Stimulated activated CD8-positive, alpha-beta memory T cell treated with anti-CD3 and anti-CD28 coated beads, Interleukin-2, amount 100 ng/mL, for 1 hour (primary cell): ENCODE results near the gene TRMU.
"Not testable (repeated sequence)": the region's sequence is repeated elsewhere in the genome, so short reads cannot be mapped to it uniquely, and the experiment has no call there.

ENCODE experiments used
- DNase-seq, 2 donors: peaks; one replicate each; pipeline ENCODE4 v3.0.0-alpha.2; 2020; ENCODE audit warnings: low read depth in 2 of 2

TRMU gene

DNA sequence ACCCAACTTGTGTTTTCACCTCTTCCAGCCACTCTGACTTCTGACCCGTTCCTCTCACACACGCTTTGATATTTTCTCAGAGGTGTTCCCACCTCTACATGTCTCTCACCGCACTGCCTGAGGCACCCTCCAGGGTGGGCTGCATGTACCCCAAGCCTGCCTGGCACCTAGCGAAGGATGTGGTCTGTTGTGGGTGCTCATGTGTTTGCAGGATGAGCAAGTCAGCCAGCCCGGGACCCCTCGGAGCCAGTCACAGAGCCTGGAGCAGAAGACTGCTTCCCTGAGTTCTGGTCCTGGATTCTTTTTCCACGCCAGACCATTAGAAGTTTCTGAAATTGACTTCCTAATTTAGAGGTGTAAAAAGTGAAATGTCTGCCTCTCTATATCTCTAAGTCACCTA, 35.0 kb upstream of the TRMU start:
- no peak for DNase-seq

DNA sequence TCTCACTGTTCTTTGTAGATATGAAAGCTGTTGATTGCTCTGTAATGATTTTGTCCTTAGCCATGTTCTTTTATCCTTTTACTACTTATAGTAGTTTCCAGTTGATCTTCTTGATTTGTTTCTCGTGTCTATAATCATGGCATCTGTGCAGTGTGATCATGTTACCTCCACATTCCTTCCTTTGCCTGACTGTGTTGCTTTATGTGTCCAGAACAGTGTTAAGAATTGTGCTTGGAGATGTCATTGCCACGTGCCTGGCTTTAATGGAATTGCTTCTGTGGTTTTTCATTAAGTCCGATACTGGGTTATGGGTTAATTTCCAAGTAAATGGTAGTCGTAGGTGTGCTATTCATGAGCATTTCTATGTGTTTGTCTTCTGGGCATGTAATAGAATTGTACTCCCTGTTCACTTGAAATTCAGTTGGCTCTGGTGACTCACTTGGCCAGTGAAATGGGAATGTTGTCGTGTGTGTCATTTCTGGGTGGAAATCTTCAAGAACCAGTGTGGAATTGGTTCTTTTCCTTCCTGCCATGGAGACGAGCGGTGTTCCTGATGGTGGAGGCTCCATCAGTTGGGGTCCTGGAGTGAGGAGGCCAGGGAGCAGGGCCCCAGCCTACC, 32.1 kb upstream of the TRMU start:
- DNase-seq = no peak

DNA sequence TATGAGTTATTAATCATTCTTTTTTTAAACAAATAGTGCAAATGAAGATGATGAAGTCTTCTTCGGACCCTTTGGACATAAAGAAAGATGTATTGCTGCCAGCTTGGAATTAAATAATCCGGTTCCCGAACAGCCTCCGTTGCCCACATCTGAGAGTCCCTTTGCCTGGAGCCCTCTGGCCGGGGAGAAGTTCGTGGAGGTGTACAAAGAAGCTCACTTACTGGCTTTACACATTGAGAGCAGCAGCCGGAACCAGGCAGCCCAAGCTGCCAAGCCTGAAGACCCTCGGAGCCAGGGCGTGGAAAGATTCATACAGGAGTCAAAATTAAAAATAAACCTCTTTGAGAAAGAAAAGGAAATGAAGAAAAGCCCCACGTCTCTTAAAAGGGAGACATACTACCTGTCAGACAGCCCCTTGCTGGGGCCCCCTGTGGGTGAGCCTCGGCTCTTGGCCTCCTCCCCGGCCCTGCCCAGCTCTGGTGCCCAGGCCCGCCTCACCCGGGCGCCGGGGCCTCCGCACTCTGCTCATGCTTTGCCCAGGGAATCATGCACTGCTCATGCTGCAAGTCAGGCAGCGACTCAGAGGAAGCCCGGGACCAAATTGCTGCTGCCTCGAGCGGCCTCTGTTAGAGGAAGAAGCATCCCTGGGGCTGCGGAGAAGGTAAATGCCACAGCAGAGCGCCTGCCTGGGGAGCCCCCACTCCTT, 27.1 kb upstream of the TRMU start:
- no peak for DNase-seq

DNA sequence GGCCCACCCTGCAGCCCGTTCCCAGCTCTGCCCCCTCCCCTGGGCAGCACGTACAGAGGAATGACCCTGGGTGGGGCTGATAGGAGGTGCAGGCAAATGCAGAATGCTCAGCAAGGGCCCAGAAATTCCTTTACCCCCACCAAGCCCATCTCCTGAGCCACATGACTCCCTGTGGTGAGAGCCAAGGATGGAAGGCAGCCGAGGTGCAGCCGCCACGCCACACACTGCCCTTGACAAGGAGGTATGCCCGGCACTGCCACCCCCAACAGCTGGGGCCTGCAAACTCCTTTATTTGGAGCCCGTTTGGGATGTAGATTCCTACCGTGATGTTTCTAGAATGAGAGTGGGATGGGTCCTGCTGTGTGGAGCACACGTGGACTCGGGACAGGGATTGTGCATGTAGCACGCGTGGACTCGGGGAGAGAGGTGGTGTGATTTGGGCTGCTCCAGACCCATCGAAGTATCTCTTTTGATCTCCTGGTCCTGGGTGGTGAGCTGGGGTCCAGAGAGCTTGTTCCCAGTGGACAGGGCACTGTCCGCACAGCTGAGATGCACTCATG, 25.9 kb upstream of the TRMU start:
- no peak for DNase-seq

DNA sequence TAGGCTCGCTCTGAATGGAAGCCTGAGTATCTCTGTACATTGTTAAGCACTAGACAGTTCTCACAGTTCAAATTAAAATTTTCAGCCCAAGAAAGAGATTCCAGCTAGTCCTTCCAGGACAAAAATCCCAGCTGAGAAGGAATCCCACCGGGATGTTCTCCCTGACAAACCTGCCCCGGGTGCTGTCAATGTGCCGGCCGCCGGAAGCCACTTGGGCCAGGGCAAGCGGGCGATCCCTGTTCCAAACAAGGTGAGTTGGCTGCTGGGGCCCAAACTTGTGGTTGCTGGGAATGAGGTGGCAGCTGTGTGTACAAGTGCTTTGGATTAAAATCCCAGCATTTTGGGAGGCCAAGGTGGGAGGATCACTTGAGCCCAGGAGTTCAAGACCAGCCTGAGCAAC, 23.5 kb upstream of the TRMU start:
- DNase-seq = no peak

DNA sequence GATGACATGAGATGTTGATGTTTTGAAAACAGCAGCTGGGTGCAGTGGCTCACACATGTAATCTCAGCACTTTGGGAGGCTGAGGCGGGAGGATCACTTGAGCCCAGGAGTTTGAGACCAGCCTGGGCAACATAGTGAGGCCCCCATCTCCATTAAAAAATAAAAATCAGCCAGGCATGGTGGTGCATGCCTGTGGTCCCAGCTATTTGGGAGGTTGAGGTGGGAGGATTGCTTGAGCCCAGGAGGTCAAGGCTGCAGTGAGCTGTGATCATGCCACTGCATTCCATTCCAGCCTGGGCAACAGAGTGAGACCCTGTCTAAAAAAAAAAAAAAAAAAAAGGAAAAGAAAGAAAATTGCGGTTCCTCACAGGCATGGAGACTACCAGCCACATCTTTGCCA, 22.7 kb upstream of the TRMU start:
- DNase-seq = not testable (repeated sequence)

DNA sequence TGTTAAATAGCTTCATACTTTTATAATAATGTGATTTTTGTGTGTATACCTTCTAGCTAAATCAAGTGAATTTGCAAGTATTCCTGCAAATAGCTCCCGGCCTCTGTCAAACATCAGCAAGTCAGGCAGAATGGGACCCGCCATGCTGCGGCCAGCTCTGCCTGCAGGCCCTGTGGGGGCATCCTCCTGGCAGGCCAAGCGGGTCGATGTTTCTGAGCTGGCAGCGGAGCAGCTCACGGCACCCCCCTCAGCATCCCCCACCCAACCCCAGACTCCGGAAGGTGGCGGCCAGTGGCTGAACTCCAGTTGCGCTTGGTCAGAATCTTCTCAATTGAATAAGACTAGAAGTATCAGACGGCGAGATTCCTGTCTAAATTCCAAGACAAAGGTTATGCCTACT, 19.5 kb upstream of the TRMU start:
- no peak for DNase-seq

DNA sequence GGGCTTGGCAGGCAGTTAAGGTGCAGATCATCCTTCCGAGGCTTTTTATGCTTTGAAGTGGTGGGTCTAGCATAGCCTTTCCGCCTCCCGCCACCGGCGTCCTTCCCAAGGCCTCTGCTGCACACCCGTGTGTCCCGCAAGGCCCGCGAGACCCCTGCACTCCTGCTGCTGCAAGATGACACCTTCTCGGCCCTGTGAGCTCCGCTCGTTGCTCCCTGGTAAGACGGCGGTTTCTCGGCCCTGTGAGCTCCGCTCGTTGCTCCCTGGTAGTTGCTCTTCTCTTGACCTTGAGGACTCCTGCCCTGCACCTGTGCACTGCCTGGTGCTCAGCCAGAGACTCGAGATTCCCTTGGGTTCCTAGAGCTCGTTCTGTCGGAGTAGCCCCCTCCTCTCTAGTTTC, 17.9 kb upstream of the TRMU start:
- no peak for DNase-seq

DNA sequence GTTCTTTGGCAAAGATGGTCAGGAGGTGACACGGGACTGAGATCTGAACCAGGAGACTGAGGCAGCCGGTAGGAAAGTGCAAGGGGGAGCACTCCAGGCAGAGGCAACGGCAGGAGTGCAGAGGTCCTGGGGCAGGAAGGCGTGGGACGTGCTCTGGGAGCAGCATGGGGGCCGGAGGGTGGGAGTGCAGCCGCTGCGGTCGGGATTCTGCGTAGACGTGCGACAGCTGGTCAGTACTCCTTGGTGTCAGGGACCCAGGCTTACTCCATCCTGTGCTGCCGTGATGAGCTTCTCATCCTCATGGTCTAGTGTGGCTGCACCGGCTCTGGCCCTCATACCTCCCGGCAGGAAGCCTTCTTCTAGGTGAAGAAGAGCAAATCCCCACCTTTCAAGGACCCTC, 16.9 kb upstream of the TRMU start:
- DNase-seq = no peak

DNA sequence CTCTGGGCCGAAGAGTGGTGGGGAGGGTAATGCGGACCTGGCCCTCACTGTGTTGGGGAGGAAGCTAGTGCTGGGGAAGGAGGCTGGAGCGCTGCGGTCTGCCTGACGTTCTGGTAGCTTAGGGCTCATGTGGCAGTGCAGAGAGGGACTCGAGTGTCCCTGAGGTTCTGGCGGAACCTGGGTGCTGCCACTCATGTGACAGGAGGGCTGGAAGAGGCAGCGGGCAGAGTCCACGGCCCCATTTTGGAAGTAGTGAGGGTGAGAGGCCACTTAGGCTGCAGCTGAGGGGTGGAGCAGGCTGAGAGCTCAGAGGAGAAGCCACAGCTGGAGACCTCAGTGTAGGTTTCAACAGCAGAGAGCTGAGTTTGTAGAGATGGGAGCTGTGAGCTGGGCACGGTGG, 16.2 kb upstream of the TRMU start:
- DNase-seq = no peak

DNA sequence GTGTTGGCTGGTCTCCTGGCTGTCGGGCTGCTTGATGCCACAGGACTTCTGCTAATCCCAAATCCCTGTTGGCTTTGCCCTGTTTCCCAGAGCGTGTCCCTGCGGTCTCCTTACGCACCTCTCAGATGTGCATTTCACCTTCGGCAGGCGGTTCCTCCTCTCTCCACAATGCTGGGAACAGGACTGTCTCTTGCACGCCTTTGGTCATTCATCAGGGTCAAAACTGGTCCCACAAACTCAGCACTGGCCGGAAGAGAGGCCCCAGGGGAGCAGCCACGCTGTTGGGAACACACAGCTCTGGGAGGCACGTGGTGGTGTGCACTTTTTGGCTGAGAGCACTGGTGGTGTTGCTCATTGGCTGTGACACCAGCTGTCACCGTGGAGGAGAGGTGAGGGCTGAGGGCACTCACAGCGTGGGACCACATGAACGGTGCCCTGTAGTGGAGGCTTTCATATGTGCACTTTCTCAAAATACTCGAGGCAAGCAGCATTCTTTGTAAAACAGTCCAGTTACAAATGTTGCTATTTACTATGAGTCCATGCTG, 15.3 kb upstream of the TRMU start:
- DNase-seq = no peak

DNA sequence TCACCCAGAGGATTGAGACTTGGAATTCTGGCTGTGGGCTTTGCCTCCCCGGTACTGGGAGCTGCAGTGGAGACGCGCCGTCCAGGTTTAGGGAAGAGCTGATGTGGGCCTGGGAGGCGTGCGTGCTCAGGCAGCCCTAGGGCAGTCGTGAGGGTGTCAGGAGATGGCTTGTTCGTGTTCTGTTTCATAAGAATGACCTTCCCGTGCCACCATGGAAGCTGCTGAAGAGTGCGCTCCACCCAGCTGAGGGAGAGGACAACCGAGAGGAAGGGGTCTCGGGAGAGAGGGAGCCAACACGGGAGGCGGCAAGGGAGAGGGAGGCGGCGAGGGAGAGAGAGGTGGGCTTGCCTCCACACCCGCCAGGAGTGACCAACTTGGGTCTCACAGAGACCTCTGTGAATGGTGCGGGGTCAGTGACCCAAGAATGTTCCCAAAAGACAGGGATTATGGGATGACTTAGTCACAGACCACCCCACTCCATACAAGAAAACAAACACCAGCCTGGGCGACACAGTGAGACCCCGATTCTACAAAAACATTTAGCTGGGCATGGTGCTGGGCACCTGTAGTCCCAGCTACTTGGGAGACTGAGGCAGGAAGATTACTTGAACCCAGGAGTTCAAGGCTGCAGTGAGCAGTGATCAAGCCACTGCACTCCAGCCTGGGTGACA, 14.7 kb upstream of the TRMU start:
- DNase-seq = no peak

DNA sequence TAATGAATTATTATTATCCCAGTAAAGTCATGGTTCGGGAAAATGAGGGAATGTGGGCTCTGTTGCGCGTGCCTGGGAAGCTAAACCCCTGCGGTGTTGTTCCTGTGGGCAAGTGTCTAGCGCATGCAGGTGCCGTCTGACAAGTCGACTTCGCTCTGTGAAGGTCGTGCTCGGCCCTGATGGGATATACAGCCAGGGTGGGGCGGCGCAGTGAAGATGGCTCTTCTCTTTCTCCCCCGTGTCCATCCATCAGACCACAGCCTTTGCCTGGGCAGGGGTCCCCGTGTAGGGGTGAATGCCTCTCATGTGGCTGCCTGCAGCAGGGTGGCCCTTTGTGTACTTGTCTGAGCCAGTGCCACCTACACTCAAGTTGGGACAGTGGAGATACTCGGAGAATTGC, 12.8 kb upstream of the TRMU start:
- DNase-seq = no peak

DNA sequence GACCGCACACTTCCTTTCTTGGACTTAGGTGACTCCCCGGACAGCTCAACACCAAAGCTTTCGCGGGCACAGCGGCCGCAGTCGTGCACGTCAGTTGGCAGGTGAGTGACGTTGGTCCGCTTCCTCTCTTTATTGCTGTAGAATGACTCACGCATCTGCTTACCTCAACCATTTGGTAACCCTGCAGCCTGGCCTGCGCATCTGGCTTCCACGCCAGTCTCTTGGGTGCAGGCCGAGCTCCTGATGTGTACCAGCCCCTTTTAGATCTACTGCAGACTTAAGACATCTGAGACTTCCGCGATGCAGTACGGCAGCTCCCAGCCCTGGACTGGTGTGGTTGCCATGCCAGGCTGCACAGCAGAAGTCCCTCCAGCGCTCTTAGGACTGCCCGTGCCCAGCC, 12.4 kb upstream of the TRMU start:
- no peak for DNase-seq

DNA sequence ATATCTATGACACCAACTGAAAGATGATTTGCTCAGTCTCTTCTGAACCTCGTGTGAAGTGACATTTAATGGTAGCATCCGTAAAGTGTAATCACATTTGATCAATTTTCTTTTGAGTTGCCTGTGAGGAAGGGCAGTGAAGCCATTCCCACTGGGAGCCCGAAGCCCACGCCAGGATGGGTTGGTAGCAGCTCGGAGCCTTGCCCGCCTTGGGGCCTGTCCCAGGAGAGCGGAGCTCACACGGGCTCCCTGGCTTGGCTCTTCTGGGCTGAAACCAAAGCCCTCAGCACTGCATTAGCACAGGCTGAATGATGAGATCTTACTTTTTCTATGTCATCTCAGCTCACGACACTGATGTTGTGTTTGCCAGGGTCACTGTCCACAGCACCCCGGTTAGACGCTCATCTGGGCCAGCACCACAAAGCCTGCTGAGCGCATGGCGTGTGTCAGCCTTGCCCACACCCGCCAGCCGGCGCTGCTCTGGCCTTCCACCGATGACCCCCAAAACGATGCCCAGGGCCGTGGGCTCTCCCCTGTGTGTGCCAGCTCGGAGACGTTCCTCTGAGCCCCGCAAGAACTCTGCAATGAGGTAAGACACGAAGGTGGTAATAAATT, 9.3 kb upstream of the TRMU start:
- DNase-seq = no peak

DNA sequence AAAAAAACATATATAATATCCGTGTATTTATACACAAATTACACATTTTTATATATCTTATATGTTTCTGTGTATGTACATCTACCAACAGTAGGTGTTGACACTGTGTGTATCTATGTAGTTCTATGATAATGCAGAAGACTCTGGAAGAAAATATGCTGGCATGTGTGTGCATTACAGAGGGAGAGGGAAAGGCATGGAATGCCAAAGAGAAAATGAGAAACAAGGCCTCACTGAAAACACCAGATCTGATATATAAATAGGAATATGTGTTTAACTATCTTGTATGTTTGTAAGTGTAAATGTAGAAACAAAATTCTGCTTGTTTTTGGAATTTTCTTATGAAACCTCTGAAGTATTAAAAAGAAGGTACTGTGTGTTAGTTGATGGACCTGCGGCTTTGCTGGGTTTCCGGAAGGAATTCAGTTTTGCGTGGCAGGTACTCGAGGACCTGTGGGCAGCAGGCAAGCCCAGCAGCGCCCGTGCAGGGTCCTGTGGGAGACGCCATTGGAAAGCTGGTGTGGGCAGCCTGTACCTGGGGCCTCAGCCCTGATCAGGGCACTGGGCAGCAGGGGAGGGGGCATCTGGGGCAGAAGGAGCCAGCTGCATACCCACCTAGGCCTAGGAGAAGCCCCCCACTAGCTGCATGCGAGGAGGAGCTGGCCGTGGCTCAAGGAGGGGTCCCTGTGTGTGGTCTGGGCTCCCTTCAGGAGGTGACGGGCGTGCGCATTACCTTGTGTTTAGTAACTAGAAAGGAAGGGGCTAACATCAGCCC, 7.6 kb upstream of the TRMU start:
- no peak for DNase-seq

DNA sequence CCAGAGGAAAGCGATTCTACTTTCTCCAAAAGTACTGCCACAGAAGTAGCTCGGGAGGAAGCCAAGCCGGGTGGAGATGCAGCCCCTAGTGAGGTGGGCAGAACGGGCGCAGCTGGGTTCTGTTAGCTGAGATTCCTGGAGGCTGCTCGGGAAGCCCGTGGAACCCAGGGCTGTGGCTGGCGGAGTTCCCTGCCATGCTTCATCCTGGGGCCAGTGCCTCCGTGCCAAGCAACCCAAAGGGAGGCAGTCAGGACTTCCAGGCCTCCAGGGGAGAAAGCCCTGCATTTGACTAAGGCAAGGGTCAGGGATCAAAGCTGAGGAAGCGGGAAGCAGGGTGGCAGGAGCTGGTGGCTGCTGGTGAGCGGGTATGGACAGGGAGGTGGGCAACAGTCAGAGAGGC, 6.7 kb upstream of the TRMU start:
- DNase-seq = no peak

DNA sequence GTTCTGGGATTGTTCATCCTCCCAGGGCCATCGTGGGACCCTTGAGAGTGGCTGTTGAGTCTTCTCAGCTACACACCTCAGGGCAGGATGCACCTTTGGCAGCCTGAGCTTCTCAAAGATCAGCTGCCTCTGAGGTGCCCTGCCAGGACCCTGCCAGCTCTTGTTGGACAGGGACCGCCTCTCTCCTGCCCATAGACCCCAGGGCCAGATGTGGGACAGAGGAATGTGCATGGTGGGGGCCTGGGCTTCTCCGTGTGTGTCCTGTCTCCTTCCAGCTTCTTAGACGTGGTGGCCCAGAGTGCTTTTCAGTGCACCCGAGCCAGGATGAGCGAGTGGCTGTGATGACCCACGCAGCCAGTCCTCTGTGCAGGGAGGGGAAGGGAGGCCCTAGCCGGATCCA, 5.9 kb upstream of the TRMU start:
- no peak for DNase-seq

DNA sequence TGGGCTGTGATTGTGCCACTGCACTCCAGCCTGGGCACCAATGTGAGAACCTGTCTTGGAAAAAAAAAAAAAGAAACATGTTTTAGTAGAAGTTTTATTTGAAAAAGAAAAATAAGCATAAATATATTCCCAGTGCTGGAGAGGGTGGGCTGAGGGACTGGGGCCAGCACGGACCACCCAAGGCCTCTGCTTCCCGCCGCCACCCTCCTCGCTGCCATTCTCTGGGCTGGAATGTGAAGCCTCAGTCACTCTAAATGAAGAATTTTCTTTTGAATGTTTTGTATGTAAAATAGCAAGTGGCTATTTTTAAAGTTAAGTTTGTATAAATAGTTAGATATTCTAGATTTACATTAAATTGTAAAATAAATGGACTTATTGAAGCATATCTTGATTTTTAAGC, 5.1 kb upstream of the TRMU start:
- no peak for DNase-seq

DNA sequence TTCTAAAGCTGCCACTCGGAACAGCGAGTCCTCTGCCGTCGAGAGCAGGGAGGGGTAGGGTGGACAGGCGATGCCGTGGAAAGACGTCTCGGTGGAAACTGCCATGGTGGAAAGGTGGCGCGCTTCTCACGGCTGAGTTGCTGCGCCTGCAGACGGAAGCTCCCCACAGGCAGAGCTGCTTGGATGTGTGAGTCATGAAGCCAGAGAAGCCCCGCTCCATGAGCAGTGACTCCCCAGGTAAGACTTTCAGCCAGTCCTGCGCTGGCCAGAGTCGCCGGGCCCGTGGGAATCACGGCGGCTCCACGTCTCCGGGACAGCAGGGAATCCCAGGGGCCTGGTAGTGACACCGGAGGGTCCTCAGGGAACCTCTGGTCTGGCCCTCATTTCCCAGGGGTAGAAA, 4.0 kb upstream of the TRMU start:
- no peak for DNase-seq
